Left ventricle myocardium inferior (tissue), 1 donor: ENCODE results near the gene PRDX3. TPM values are rescaled to one million over a fixed set of nuclear protein-coding genes. Genes with fewer than 3 reads are reported as not detected.

ENCODE experiments used
- DNase-seq: peaks from one replicate; pipeline ENCODE4 v3.0.0-alpha.2; 2020
- H3K27ac ChIP-seq: fragments of 200-600 bp; replicated peaks from 2 replicates; pipeline ENCODE4 v1.8.0; 2021
- H3K27me3 ChIP-seq: fragments of 200-600 bp; 2 replicates; pipeline ENCODE4 v1.8.0; 2021; ENCODE audit warnings: low read depth
- H3K36me3 ChIP-seq: fragments of 200-600 bp; 2 replicates; pipeline ENCODE4 v1.8.0; 2021
- H3K4me1 ChIP-seq: fragments of 200-600 bp; 2 replicates; pipeline ENCODE4 v1.8.0; 2021
- H3K4me3 ChIP-seq: fragments of 200-600 bp; 2 replicates; pipeline ENCODE4 v1.8.0; 2021; ENCODE audit warnings: mild to moderate bottlenecking, moderate library complexity
- H3K9me3 ChIP-seq: fragments of 200-600 bp; replicated peaks from 2 replicates; pipeline ENCODE4 v1.8.0; 2021
- intact Hi-C: fragments of 100-400 bp; cut with micrococcal nuclease; formaldehyde crosslinking; loops from one replicate; pipeline ENCODE4 v1.11.0; 2022
- total RNA-seq: library from RNA; stranded (reverse); fragmentation: NEBNext Ultra II Directional; extraction: Animal tissue kit (Norgen Biotek cat#: 25700); gene quantifications from one replicate; pipeline ENCODE4 v1.2.1, GENCODE V29; 2021
- TF ChIP-seq, protein P1 (sequence below): fragments of 200-600 bp; IDR thresholded peaks from 2 replicates; pipeline ENCODE4 v1.8.0; 2021; ENCODE audit warnings: antibody characterized with exemption, mild to moderate bottlenecking, borderline replicate concordance
- donor health status: DM: no; HTN: yes; CAD: no; lungs with severe emphysema.

Gene PRDX3
- total RNA-seq, 1 donor from 2014 or later = 301 TPM

DNA sequence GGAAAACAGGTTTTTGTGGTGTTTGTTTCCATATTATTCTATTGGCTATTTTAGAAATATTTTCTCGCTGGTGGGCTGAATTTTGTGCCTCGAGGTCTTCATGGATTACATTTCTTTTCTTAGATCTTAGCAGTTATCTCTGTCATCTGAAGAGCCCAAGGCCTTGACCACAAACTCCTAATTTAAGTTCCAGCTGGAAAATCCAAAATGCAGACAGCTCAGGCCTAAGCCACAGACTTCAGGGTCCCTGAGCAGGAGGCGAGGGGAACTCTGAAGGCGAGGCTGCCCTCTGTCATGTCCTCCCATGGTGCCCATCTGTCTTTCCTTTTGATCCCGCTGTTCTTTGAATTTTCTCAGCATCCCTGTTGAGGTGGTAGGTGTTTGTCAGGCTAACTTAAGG, 60.4 kb downstream of the PRDX3 start:
- Histone ChIP-seq H3K9me3 (no peaks in the 10 kb centered on the region), H3K4me3 (no peak overlapping the region), H3K27me3 (no peaks in the 10 kb centered on the region), H3K36me3 (peaks cover 78% of the 10 kb centered on the region), H3K27ac (no peak overlapping the region), H3K4me1 (peaks cover 15% of the 10 kb centered on the region)
- TF ChIP-seq, protein P1, sequence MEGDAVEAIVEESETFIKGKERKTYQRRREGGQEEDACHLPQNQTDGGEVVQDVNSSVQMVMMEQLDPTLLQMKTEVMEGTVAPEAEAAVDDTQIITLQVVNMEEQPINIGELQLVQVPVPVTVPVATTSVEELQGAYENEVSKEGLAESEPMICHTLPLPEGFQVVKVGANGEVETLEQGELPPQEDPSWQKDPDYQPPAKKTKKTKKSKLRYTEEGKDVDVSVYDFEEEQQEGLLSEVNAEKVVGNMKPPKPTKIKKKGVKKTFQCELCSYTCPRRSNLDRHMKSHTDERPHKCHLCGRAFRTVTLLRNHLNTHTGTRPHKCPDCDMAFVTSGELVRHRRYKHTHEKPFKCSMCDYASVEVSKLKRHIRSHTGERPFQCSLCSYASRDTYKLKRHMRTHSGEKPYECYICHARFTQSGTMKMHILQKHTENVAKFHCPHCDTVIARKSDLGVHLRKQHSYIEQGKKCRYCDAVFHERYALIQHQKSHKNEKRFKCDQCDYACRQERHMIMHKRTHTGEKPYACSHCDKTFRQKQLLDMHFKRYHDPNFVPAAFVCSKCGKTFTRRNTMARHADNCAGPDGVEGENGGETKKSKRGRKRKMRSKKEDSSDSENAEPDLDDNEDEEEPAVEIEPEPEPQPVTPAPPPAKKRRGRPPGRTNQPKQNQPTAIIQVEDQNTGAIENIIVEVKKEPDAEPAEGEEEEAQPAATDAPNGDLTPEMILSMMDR = no peak
- intact Hi-C loops = no loop called here
- no peak for DNase-seq

Other genes starting within 250 kb of the PRDX3 start
- gene NANOS1, start 149.1 kb downstream of the PRDX3 start, total RNA-seq = 11.7 TPM
- 103 TPM for gene EIF3A, start 98.0 kb downstream of the PRDX3 start, total RNA-seq
- gene DENND10, start 74.7 kb downstream of the PRDX3 start, total RNA-seq = 18.3 TPM
- gene SFXN4, start 13.1 kb downstream of the PRDX3 start, total RNA-seq = 52.7 TPM
- gene GRK5, start 28.8 kb upstream of the PRDX3 start, total RNA-seq = 52.8 TPM